Suprapubic skin (tissue), 4 donors: ENCODE data around the gene PXT1.

ENCODE experiments used
- CTCF ChIP-seq, 2 donors: fragments of 200-600 bp in 1 of 2; fragments of 450-650 bp in 1 of 2; sonication (generic) in 1 of 2; IDR thresholded peaks; one replicate each; pipeline ENCODE4 v1.5.1; 2016 to 2019; ENCODE audit warnings: antibody characterized with exemption in 2 of 2, mild to moderate bottlenecking in 1 of 2, moderate library complexity in 1 of 2
- POLR2A ChIP-seq, 2 donors: fragments of 450-650 bp; IDR thresholded peaks; one replicate each; pipeline ENCODE4 v1.6.1; 2017; ENCODE audit warnings: antibody characterized with exemption in 2 of 2, mild to moderate bottlenecking in 2 of 2, moderate library complexity in 2 of 2
- POLR2AphosphoS5 ChIP-seq, 3 donors: sonication (generic); formaldehyde crosslinking; IDR thresholded peaks; one replicate each; pipeline ENCODE4 v1.6.1; 2017; ENCODE audit warnings: antibody characterized with exemption in 3 of 3

- TF ChIP-seq CTCF (IDR thresholded peaks at IDR 0.05): no peak
- no peak for TF ChIP-seq POLR2AphosphoS5 (IDR thresholded peaks at IDR 0.05)
- TF ChIP-seq POLR2A (IDR thresholded peaks at IDR 0.05): no peak
Measured at GRCh38 chr6:36489426-36489825, 46.8 kb upstream of the PXT1 start.
